ENCODE measurements around the gene CASZ1. TPM values are rescaled to one million over a fixed set of nuclear protein-coding genes. Genes with fewer than 3 reads are reported as not detected.

Gene CASZ1
- total RNA-seq, 1 donor = under 0.01 TPM

- DNase-seq (ENCODE audit: low read depth) = no peak
- TF ChIP-seq, protein P1, sequence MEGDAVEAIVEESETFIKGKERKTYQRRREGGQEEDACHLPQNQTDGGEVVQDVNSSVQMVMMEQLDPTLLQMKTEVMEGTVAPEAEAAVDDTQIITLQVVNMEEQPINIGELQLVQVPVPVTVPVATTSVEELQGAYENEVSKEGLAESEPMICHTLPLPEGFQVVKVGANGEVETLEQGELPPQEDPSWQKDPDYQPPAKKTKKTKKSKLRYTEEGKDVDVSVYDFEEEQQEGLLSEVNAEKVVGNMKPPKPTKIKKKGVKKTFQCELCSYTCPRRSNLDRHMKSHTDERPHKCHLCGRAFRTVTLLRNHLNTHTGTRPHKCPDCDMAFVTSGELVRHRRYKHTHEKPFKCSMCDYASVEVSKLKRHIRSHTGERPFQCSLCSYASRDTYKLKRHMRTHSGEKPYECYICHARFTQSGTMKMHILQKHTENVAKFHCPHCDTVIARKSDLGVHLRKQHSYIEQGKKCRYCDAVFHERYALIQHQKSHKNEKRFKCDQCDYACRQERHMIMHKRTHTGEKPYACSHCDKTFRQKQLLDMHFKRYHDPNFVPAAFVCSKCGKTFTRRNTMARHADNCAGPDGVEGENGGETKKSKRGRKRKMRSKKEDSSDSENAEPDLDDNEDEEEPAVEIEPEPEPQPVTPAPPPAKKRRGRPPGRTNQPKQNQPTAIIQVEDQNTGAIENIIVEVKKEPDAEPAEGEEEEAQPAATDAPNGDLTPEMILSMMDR (IDR thresholded peaks at IDR 0.05; ENCODE audit: insufficient read depth, low read depth, low read length) = no peak
Measured at GRCh38 chr1:10727751-10728232, 68.7 kb downstream of the CASZ1 start.

GRCh38 chr1:10726355-10726754 lies 70.1 kb downstream of the CASZ1 start:
- DNase-seq (ENCODE audit: low read depth) = no peak
- TF ChIP-seq, protein P1 (IDR thresholded peaks at IDR 0.05; ENCODE audit: insufficient read depth, low read depth, low read length) = no peak
- no peak overlapping the region for H3K4me3 ChIP-seq (ENCODE audit: low read depth, low read length)

More at GRCh38 chr1:10727751-10728232, 68.7 kb downstream of the CASZ1 start:
- no peak overlapping the region for H3K4me3 ChIP-seq (ENCODE audit: low read depth, low read length)

- peak; percentile 52 for DNase-seq (ENCODE audit: low read depth)
Measured at GRCh38 chr1:10724948-10725847, 71.2 kb downstream of the CASZ1 start.

GRCh38 chr1:10724511-10724910 lies 71.9 kb downstream of the CASZ1 start:
- no peak for DNase-seq (ENCODE audit: low read depth)
- no peak overlapping the region for H3K4me3 ChIP-seq (ENCODE audit: low read depth, low read length)
- TF ChIP-seq, protein P1 (IDR thresholded peaks at IDR 0.05; ENCODE audit: insufficient read depth, low read depth, low read length) = no peak

More at GRCh38 chr1:10724948-10725847, 71.2 kb downstream of the CASZ1 start:
- H3K4me3 ChIP-seq (ENCODE audit: low read depth, low read length) = no peak overlapping the region
- TF ChIP-seq, protein P1 (IDR thresholded peaks at IDR 0.05; ENCODE audit: insufficient read depth, low read depth, low read length) = no peak

- no peak overlapping the region for H3K4me3 ChIP-seq (ENCODE audit: low read depth, low read length)
- TF ChIP-seq, protein P1 (IDR thresholded peaks at IDR 0.05; ENCODE audit: insufficient read depth, low read depth, low read length) = no peak
- no peak for DNase-seq (ENCODE audit: low read depth)
Measured at GRCh38 chr1:10724052-10724494, 72.4 kb downstream of the CASZ1 start.

- no peak overlapping the region for H3K4me3 ChIP-seq (ENCODE audit: low read depth, low read length)
- TF ChIP-seq, protein P1 (IDR thresholded peaks at IDR 0.05; ENCODE audit: insufficient read depth, low read depth, low read length) = no peak
Measured at GRCh38 chr1:10723317-10723716, 73.1 kb downstream of the CASZ1 start.

More at GRCh38 chr1:10723317-10723716, 73.1 kb downstream of the CASZ1 start:
- DNase-seq (ENCODE audit: low read depth) = no peak

Measured in fibroblast of villous mesenchyme (primary cell).